WI38 (cell line): ENCODE data around the gene AQP3.

Experiments
- H3K4me3 ChIP-seq: 2 replicates; pipeline ENCODE4 v1.5.1; 2011; ENCODE audit warnings: low read depth, mild to moderate bottlenecking, control low read depth, low read length
- CTCF ChIP-seq: IDR thresholded peaks from 2 replicates; pipeline ENCODE4 v1.5.1; 2012; ENCODE audit warnings: low read depth, mild to moderate bottlenecking, control low read depth, low read length

The AQP3 gene

DNA sequence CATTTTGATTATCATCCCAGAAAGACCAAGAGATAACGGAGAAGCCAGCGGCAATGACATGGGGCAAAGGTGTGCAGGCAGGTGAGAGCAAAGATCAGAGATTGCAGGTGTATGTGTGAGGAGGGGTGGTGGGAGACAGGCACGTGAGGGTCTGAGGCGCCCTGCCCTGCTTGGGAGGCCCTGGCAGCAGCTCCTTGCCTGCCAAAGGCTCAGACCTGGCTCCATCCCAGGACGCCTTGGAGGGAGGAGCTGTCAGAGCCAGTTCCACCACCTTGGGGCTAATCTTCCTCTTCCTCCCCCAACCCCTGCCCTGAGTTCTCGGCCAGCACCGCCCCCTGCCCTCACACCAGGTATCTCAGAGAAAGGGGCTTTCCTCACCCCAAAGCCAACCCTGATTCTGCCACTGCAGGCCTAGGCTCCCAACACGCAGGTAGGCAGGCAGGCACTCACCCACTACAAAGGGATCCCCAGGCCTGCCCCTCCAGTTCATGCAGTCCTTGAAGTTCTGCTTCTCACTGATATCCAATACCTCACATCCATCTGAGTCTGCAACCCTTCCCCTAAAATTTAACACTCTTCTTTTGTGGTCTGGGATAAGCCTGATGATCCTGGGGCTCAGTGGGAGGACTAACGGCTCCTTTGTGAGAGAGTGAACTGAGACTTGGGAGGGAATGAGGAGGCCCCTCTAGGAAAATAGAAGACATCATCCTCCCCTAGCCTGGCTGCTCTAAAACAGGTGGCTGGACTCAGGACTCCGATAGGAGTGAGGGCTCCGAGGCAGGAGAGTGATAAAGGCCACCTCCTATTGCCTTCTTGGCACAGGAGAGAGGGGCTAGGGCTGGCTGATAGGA lies 1.8 kb downstream of the AQP3 start:
- TF ChIP-seq CTCF: no peak
- no peak overlapping the region for H3K4me3 ChIP-seq

- H3K4me3 ChIP-seq: no peak overlapping the region
- TF ChIP-seq CTCF: no peak
Measured at GRCh38 chr9:33443464-33444154, 3.8 kb downstream of the AQP3 start.

- no peak overlapping the region for H3K4me3 ChIP-seq
- no peak for TF ChIP-seq CTCF
Measured at GRCh38 chr9:33443047-33443446, 4.3 kb downstream of the AQP3 start.

DNA sequence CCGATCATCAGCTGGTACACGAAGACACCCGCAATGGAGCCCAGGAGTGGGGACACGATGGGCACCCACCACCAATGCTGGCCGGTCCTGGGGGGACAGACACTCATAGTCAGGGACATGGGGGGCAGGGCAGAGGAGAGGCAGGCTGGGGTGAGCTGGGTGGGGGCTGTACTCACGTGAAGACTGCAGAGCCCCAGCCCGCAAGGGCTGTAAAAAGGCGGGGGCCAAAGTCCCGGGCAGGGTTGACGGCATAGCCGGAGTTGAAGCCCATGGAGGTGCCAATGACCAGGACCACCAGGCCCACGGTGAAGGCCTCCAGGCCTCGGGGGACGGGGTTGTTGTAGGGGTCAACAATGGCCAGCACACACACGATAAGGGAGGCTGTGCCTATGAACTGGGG lies 5.3 kb downstream of the AQP3 start:
- TF ChIP-seq CTCF: no peak
- H3K4me3 ChIP-seq: no peak overlapping the region

DNA sequence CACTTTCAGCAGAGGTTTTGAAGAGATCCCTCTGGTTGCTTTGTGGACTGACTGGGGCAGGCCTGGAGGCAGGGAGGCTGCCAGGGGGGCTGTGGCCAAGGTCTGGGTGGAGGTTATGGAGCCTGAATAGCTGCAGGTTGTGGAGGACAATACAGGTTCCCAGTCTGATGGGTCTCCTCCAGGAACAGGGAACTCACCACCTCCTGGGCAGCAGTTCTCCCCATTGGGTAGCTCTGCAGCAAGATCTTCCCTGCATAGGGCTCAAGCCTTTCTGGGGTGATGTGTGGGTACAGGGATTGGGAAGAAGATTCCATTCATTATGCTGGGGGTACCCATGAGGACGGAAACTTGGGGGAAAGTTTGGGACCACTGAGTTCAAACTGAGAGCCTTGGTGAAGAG lies 6.8 kb downstream of the AQP3 start:
- H3K4me3 ChIP-seq: no peak overlapping the region
- no peak for TF ChIP-seq CTCF

GRCh38 chr9:33440204-33440603 lies 7.2 kb downstream of the AQP3 start:
- no peak overlapping the region for H3K4me3 ChIP-seq
- no peak for TF ChIP-seq CTCF

DNA sequence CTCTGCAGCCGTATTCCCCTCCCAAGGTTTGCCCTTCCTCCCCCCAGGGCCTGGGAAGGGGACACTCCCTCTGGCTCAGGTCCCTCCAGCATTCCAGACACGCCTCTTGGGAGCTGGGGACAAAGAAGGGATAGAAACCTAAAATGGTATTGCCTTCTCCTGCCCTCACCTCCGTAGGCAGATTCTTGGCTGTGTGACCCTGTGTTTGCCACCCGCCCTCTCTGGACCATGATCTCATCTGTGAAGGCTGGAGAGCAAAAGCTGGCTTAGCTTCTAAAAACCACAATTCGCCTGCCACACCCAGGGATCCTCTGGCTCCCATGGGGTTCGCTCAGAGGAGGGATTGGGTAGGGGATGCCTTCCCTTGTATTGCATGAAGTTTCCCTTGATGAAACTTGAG lies 7.7 kb downstream of the AQP3 start:
- no peak overlapping the region for H3K4me3 ChIP-seq
- no peak for TF ChIP-seq CTCF
